ENCODE measurements around the gene SLC44A5.

Gene SLC44A5

DNA sequence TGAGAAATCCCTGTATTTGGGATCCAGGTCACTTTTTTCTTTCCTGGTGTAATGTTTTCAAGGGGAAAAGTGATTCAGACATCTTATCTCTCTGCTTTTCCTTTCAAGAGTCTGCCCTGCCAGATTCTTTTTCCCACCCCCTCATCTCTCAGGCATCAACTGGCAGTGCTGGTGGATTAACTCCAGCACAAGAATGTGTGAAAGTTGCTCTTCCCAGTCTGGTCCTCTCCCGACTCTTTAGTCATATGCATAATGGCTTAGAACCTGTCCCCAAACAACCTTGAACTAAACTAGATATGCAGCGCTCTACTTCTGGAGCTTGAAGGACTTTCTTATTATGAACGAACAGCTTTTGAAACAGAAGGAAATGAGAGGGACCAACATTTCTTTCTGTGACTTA lies 88.5 kb downstream of the SLC44A5 start:
- Histone ChIP-seq H3K27ac (ENCODE audit: low read length) (no peak overlapping the region), H3K4me3 (ENCODE audit: low read depth in 1 of 2, low read length in 2 of 2) (no peak overlapping the region), H2AFZ (ENCODE audit: low read depth, low read length) (no peak overlapping the region), H3K4me2 (ENCODE audit: insufficient read depth, low read length) (no peak overlapping the region), H3K36me3 (ENCODE audit: insufficient read depth, low read length) (no peaks in the 10 kb centered on the region), H3K4me1 (ENCODE audit: insufficient read depth, low read length) (no peaks in the 10 kb centered on the region), H3K27me3 (ENCODE audit: insufficient read depth, low read length, poor library complexity) (no peaks in the 10 kb centered on the region), H4K20me1 (ENCODE audit: insufficient read depth, low read length) (no peaks in the 10 kb centered on the region), H3K9me3 (ENCODE audit: insufficient read depth, low read length, severe bottlenecking) (no peaks in the 10 kb centered on the region), H3K9ac (ENCODE audit: low read depth, low read length) (no peak overlapping the region), H3K79me2 (ENCODE audit: insufficient read depth, low read length) (no peaks in the 10 kb centered on the region)
- TF ChIP-seq, protein P1, sequence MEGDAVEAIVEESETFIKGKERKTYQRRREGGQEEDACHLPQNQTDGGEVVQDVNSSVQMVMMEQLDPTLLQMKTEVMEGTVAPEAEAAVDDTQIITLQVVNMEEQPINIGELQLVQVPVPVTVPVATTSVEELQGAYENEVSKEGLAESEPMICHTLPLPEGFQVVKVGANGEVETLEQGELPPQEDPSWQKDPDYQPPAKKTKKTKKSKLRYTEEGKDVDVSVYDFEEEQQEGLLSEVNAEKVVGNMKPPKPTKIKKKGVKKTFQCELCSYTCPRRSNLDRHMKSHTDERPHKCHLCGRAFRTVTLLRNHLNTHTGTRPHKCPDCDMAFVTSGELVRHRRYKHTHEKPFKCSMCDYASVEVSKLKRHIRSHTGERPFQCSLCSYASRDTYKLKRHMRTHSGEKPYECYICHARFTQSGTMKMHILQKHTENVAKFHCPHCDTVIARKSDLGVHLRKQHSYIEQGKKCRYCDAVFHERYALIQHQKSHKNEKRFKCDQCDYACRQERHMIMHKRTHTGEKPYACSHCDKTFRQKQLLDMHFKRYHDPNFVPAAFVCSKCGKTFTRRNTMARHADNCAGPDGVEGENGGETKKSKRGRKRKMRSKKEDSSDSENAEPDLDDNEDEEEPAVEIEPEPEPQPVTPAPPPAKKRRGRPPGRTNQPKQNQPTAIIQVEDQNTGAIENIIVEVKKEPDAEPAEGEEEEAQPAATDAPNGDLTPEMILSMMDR (IDR thresholded peaks at IDR 0.05; ENCODE audit: borderline replicate concordance, extremely low read depth, low read length, poor library complexity, severe bottlenecking), result no peak
- TF ChIP-seq EZH2 (IDR thresholded peaks at IDR 0.05; ENCODE audit: borderline replicate concordance, low read depth, low read length, severe bottlenecking), result no peak
- DNase-seq, result no peak
- no peak for ATAC-seq (ENCODE audit: insufficient read depth, low read depth)

DNA sequence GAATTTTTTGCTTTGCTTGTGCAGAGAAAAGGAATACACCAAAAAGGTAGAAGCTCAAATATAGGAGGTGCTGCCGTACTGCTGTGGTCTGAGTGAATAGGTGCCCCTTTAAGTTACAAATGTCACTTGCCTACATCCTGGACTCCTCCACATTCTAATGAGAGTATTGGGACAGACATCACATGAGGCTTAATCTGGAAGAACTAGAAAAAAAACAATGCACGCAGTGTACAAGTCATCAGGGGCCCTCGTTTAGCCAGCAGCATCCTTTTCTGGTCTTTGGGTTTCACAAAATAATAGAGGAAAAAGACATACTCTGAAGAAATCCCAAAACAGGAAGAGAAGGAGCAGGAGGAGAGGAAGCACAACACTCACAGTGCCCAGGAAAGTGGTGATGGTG lies 89.3 kb downstream of the SLC44A5 start:
- DNase-seq (no peak), ATAC-seq (ENCODE audit: insufficient read depth, low read depth) (no peak)
- Histone ChIP-seq H2AFZ (ENCODE audit: low read depth, low read length) (no peak overlapping the region), H3K9ac (ENCODE audit: low read depth, low read length) (no peak overlapping the region), H3K4me2 (ENCODE audit: insufficient read depth, low read length) (no peak overlapping the region), H3K79me2 (ENCODE audit: insufficient read depth, low read length) (no peaks in the 10 kb centered on the region), H3K9me3 (ENCODE audit: insufficient read depth, low read length, severe bottlenecking) (no peaks in the 10 kb centered on the region), H3K27me3 (ENCODE audit: insufficient read depth, low read length, poor library complexity) (no peaks in the 10 kb centered on the region), H3K36me3 (ENCODE audit: insufficient read depth, low read length) (no peaks in the 10 kb centered on the region), H3K4me1 (ENCODE audit: insufficient read depth, low read length) (no peaks in the 10 kb centered on the region), H3K4me3 (ENCODE audit: low read depth in 1 of 2, low read length in 2 of 2) (no peak overlapping the region), H3K27ac (ENCODE audit: low read length) (no peak overlapping the region), H4K20me1 (ENCODE audit: insufficient read depth, low read length) (no peaks in the 10 kb centered on the region)
- TF ChIP-seq, protein P1 (IDR thresholded peaks at IDR 0.05; ENCODE audit: borderline replicate concordance, extremely low read depth, low read length, poor library complexity, severe bottlenecking), result no peak
- no peak for TF ChIP-seq EZH2 (IDR thresholded peaks at IDR 0.05; ENCODE audit: borderline replicate concordance, low read depth, low read length, severe bottlenecking)

DNA sequence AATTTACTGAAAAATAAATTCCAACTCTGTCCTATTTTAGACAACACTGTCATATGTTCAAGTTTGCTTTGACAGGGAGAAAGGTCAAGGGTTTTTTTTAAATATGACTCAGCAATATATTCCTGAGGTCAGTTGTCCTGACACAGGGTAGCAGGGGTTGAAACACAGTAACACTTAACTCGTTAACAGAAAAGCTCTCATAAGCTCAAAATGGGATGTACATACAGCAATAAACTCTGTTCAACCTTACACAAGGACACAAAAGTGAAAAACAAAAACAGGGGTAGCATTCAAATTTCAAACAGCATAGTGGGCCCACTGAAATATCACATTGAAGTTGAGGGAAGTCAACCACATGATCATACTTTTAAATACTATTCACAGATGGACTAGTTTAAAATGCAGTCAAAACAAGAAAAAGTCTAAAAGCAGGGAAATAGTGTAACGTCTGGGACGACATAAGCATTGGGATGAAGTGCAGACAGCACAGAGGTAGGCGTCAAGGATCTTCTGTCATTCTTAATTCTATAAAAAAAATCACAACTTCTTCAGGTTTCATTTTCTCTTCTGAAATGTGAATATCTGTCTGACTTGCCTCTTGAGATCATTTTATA lies 89.9 kb downstream of the SLC44A5 start:
- Histone ChIP-seq H3K79me2 (ENCODE audit: insufficient read depth, low read length) (no peaks in the 10 kb centered on the region), H4K20me1 (ENCODE audit: insufficient read depth, low read length) (no peaks in the 10 kb centered on the region), H3K4me2 (ENCODE audit: insufficient read depth, low read length) (no peak overlapping the region), H3K4me3 (ENCODE audit: low read depth in 1 of 2, low read length in 2 of 2) (no peak overlapping the region), H3K9me3 (ENCODE audit: insufficient read depth, low read length, severe bottlenecking) (no peaks in the 10 kb centered on the region), H3K9ac (ENCODE audit: low read depth, low read length) (no peak overlapping the region), H3K4me1 (ENCODE audit: insufficient read depth, low read length) (no peaks in the 10 kb centered on the region), H3K27me3 (ENCODE audit: insufficient read depth, low read length, poor library complexity) (no peaks in the 10 kb centered on the region), H3K27ac (ENCODE audit: low read length) (no peak overlapping the region), H2AFZ (ENCODE audit: low read depth, low read length) (no peak overlapping the region), H3K36me3 (ENCODE audit: insufficient read depth, low read length) (no peaks in the 10 kb centered on the region)
- ATAC-seq (ENCODE audit: insufficient read depth, low read depth) (no peak), DNase-seq (no peak)
- TF ChIP-seq, protein P1 (IDR thresholded peaks at IDR 0.05; ENCODE audit: borderline replicate concordance, extremely low read depth, low read length, poor library complexity, severe bottlenecking), result no peak
- no peak for TF ChIP-seq EZH2 (IDR thresholded peaks at IDR 0.05; ENCODE audit: borderline replicate concordance, low read depth, low read length, severe bottlenecking)
